GM12878 (cell line): ENCODE measurements around the gene MYO6. TPM values are rescaled to one million over a fixed set of nuclear protein-coding genes. Genes with fewer than 3 reads are reported as not detected.

Experiments
- ATAC-seq: fragments of 200-7000 bp; cut with Tn5 transposase; 3 replicates; pipeline ENCODE4 v1.9.1; 2020; ENCODE audit warnings: mild to moderate bottlenecking, moderate library complexity
- BruUV-seq: library from RNA; stranded (reverse); fragments of 400-500 nt; replicated peaks from 2 replicates; lab custom pipeline; 2021; lab: Mats Ljungman, UMichigan
- CTCF ChIA-PET: fragments of 300-600 bp; sonication (Branson Sonifier 250); formaldehyde crosslinking; extraction: SDS; loops from one replicate; lab custom pipeline; 2021; ENCODE audit warnings: inconsistent platforms; lab: Yijun Ruan, JAX
- POLR2A ChIA-PET: fragments of 350-600 bp; formaldehyde crosslinking; extraction: SDS; loops from one replicate; lab custom pipeline; 2021; ENCODE audit warnings: inconsistent platforms; lab: Charles Lee
- RAD21 ChIA-PET: fragments of 300-600 bp; sonication (Branson Sonifier 250); formaldehyde crosslinking; loops from one replicate; lab custom pipeline; 2023; ENCODE audit warnings: antibody characterized with exemption; ENCODE audit not compliant: unreplicated experiment; lab: Charles Lee
- SMC1A ChIA-PET: fragments of 300-600 bp; sonication (Branson Sonifier 250); formaldehyde crosslinking; loops from one replicate; lab custom pipeline; 2023; ENCODE audit not compliant: unreplicated experiment, uncharacterized antibody; lab: Charles Lee
- DNase-seq: peaks from one replicate; pipeline ENCODE4 v3.0.0-alpha.2; 2011; ENCODE audit warnings: low read depth, low spot score
- FAIRE-seq: peaks from 3 replicates; lab custom pipeline; 2011; peaks lifted over from hg19 to GRCh38; lab: Jason Lieb, UNC
- H2AFZ ChIP-seq: 2 replicates; pipeline ENCODE4 v1.6.0; 2011; ENCODE audit warnings: low read depth, low read length, control low read depth; ENCODE audit not compliant: control insufficient read depth
- H3K27ac ChIP-seq: 2 replicates; pipeline ENCODE4 v1.5.1; 2011; ENCODE audit warnings: control low read depth; ENCODE audit not compliant: control insufficient read depth, insufficient read depth
- H3K27me3 ChIP-seq, 2 experiments: replicated peaks in 1 of 2; 2 replicates each; pipeline versions ENCODE4 v1.6.0 to v1.6.1; 2011; ENCODE audit warnings: low read length in 1 of 2; ENCODE audit not compliant: control insufficient read depth in 2 of 2, insufficient read depth in 2 of 2
- H3K36me3 ChIP-seq, 2 experiments: 2 replicates each; pipeline ENCODE4 v1.5.1; 2011; ENCODE audit warnings: low read length in 1 of 2; ENCODE audit not compliant: control insufficient read depth in 2 of 2, insufficient read depth in 2 of 2
- H3K4me1 ChIP-seq: 2 replicates; pipeline ENCODE4 v1.6.1; 2011; ENCODE audit warnings: mild to moderate bottlenecking, low read length, moderate library complexity, mixed read lengths; ENCODE audit not compliant: control insufficient read depth, insufficient read depth
- H3K4me2 ChIP-seq: 2 replicates; pipeline ENCODE4 v1.6.0; 2011; ENCODE audit warnings: control low read depth; ENCODE audit not compliant: control insufficient read depth, insufficient read depth
- H3K4me3 ChIP-seq: fragments of 200-600 bp; sonication (generic); 2 replicates; pipeline ENCODE4 v1.5.1; 2016
- H3K79me2 ChIP-seq: 2 replicates; pipeline ENCODE4 v1.6.0; 2011; ENCODE audit warnings: low read length; ENCODE audit not compliant: control insufficient read depth, insufficient read depth
- H3K9ac ChIP-seq: 2 replicates; pipeline ENCODE4 v1.8.0; 2011; ENCODE audit warnings: low read length, control low read depth, mixed read lengths; ENCODE audit not compliant: control insufficient read depth, insufficient read depth
- H3K9me3 ChIP-seq: replicated peaks from 3 replicates; pipeline ENCODE4 v1.5.1; 2011; ENCODE audit warnings: mild to moderate bottlenecking, low read length; ENCODE audit not compliant: control insufficient read depth, insufficient read depth
- H4K20me1 ChIP-seq: 2 replicates; pipeline ENCODE4 v1.6.0; 2011; ENCODE audit not compliant: control insufficient read depth, insufficient read depth
- ATF2 ChIP-seq: IDR thresholded peaks from 2 replicates; pipeline ENCODE4 v1.6.1; 2012; ENCODE audit warnings: low read length, inconsistent platforms
- ATF3 ChIP-seq: IDR thresholded peaks from 2 replicates; pipeline ENCODE4 v1.6.1; 2011; ENCODE audit warnings: low read depth, mild to moderate bottlenecking, low read length, moderate library complexity, borderline replicate concordance; ENCODE audit errors: extremely low read depth
- ATF7 ChIP-seq: fragments of 450-650 bp; IDR thresholded peaks from 2 replicates; pipeline ENCODE4 v1.6.1; 2016; ENCODE audit warnings: low read depth, mild to moderate bottlenecking
- BMI1 ChIP-seq: fragments of 450-650 bp; IDR thresholded peaks from 2 replicates; pipeline ENCODE4 v1.6.1; 2016; ENCODE audit warnings: mild to moderate bottlenecking, moderate library complexity, borderline replicate concordance
- CEBPB ChIP-seq, 2 experiments: fragments of 150-350 bp in 1 of 2; IDR thresholded peaks; 2 replicates each; pipeline ENCODE4 v1.6.1; 2012 to 2014; ENCODE audit warnings: low read depth in 2 of 2, low read length in 2 of 2, borderline replicate concordance in 1 of 2, inconsistent platforms in 1 of 2
- DPF2 ChIP-seq: fragments of 450-650 bp; IDR thresholded peaks from 2 replicates; pipeline ENCODE4 v1.6.1; 2017; ENCODE audit warnings: mild to moderate bottlenecking
- EP300 ChIP-seq, 2 experiments: fragments of 150-350 bp in 1 of 2; IDR thresholded peaks; 2 replicates each; pipeline ENCODE4 v1.6.1; 2011 to 2012; ENCODE audit warnings: low read depth in 2 of 2, low read length in 2 of 2, borderline replicate concordance in 1 of 2, improper control_type of control experiment in 1 of 2, inconsistent platforms in 1 of 2; ENCODE audit not compliant: control insufficient read depth in 1 of 2
- HCFC1 ChIP-seq: fragments of 150-350 bp; IDR thresholded peaks from 2 replicates; pipeline ENCODE4 v1.6.1; 2014; ENCODE audit warnings: low read length
- MEF2A ChIP-seq: IDR thresholded peaks from 2 replicates; pipeline ENCODE4 v1.6.1; 2011; ENCODE audit warnings: low read depth, mild to moderate bottlenecking, low read length, moderate library complexity; ENCODE audit not compliant: insufficient read depth
- MEF2B ChIP-seq: fragments of 450-650 bp; IDR thresholded peaks from 2 replicates; pipeline ENCODE4 v1.6.1; 2018; ENCODE audit warnings: mild to moderate bottlenecking, moderate library complexity; ENCODE audit not compliant: partially characterized antibody, poor library complexity, severe bottlenecking
- MTA2 ChIP-seq: fragments of 450-650 bp; IDR thresholded peaks from 2 replicates; pipeline ENCODE4 v1.6.1; 2016; ENCODE audit warnings: low read depth, mild to moderate bottlenecking, moderate library complexity
- MTA3 ChIP-seq: IDR thresholded peaks from 2 replicates; pipeline ENCODE4 v1.6.1; 2012; ENCODE audit warnings: low read length, inconsistent platforms, borderline replicate concordance
- POU2F2 ChIP-seq: IDR thresholded peaks from 3 replicates; pipeline ENCODE4 v1.6.1; 2011; ENCODE audit warnings: low read depth, mild to moderate bottlenecking, low read length, borderline replicate concordance
- RELB ChIP-seq: fragments of 450-650 bp; IDR thresholded peaks from 2 replicates; pipeline ENCODE4 v1.6.1; 2017; ENCODE audit warnings: low read depth, mild to moderate bottlenecking, moderate library complexity
- ZBTB40 ChIP-seq: fragments of 450-650 bp; IDR thresholded peaks from 2 replicates; pipeline ENCODE4 v1.6.1; 2016; ENCODE audit warnings: mild to moderate bottlenecking, moderate library complexity, borderline replicate concordance
- WGBS: methylation state at CpG from one replicate; pipeline ENCODE4 v1.1.6; 2016; ENCODE audit warnings: low lambda C conversion rate; ENCODE audit not compliant: insufficient replicate concordance, insufficient coverage; ENCODE audit errors: missing lambda C conversion rate; 5-methylcytosine and 5-hydroxymethylcytosine counted together
- in situ Hi-C: fragments of 300-500 bp; cut with MboI; formaldehyde crosslinking; loops from 9 replicates; pipeline ENCODE4 v1.14.3; 2018; ENCODE audit warnings: mixed read lengths
- intact Hi-C: fragments of 100-400 bp; cut with micrococcal nuclease; formaldehyde crosslinking; loops from one replicate; pipeline ENCODE4 v1.14.2; 2022; ENCODE audit not compliant: unreplicated experiment
- polyA plus RNA-seq, 11 experiments: library from polyadenylated mRNA; depleted of rRNA in 4 of 11; unstranded in 6 of 11; stranded (reverse) in 5 of 11; fragments of >200 nt; fragmentation: Nextera tagmentation in 4 of 11; fragmentation: Illumina TruSeq in 1 of 11; extraction: Ambion mirVana in 4 of 11; extraction: Trizol in 1 of 11; gene quantifications; 1 replicate in 1 of 11; 2 replicates in 10 of 11; pipeline versions ENCODE4 v1.2.1 to v1.2.3, GENCODE V29; 2011 to 2016; ENCODE audit warnings: inconsistent platforms in 2 of 11, missing spikeins in 2 of 11, low read depth in 1 of 11
- total RNA-seq, 4 experiments: library from RNA; depleted of rRNA in 3 of 4; stranded (reverse); fragments of >200 nt in 3 of 4; fragmentation: Illumina TruSeq in 1 of 4; extraction: Trizol in 1 of 4; gene quantifications; 2 replicates each; pipeline versions ENCODE4 v1.2.1 to v1.2.3, GENCODE V29; 2013 to 2021

Gene MYO6
- total and polyA plus RNA-seq, 10 of the 15 experiments (the other 5 are each of a cell fraction or from before 2014, with no cell fraction given), result 7.9 to 30.4 (median 16.8) TPM

- no peak overlapping the region; the same call in 1 of the 2 replicates for H3K27ac ChIP-seq
- ChIA-PET CTCF (no interaction called here), SMC1A (no interaction called here), RAD21 (no interaction called here), POLR2A (no interaction called here)
- FAIRE-seq, result peak; percentile 83
- H3K9me3 ChIP-seq, result no peaks in the 10 kb centered on the region
- H2AFZ ChIP-seq, result no peak overlapping the region; the same call in none of the 2 replicates
- no peaks in the 10 kb centered on the region for H3K79me2 ChIP-seq
- in situ Hi-C loops (no loop called here), intact Hi-C loops (no loop called here)
- H3K4me2 ChIP-seq, result peak overlapping the region; percentile 11
- no peaks in the 10 kb centered on the region for H3K4me1 ChIP-seq
- peak; percentile 33 for DNase-seq
- BruUV-seq, result no TSS peak
- ATAC-seq, result peak; percentile 95
- H3K36me3 ChIP-seq, result no peaks in the 10 kb centered on the region
- no peak overlapping the region for H3K4me3 ChIP-seq
- 28% methylated on average over 1 of the region's 1 CpG for WGBS
- no peaks in the 10 kb centered on the region for H3K27me3 ChIP-seq
- no peaks in the 10 kb centered on the region for H4K20me1 ChIP-seq
- no peak overlapping the region for H3K9ac ChIP-seq
- TF ChIP-seq ZBTB40 (no peak), ATF3 (no peak), ATF2 (0 out of 2 replicates have a peak, but pooled peaks have one; percentile 18), ATF7 (peak; percentile 89), RELB (peak; percentile 59; the same call in 1 of the 2 replicates), EP300 (IDR thresholded peaks at IDR 0.05; ENCODE audit: borderline replicate concordance in 1 of 2, control insufficient read depth in 1 of 2, low read depth in 2 of 2, low read length in 2 of 2) (peak in 1 of 2 experiments; percentile 6; a peak in 1 of 4 replicates), DPF2 (0 out of 2 replicates have a peak, but pooled peaks have one; percentile 49), POU2F2 (no peak), MEF2B (peak; percentile 97), CEBPB (IDR thresholded peaks at IDR 0.05; ENCODE audit: borderline replicate concordance in 1 of 2, low read depth in 2 of 2, low read length in 2 of 2) (no peak), MTA3 (no peak), MEF2A (peak; percentile 78), BMI1 (0 out of 2 replicates have a peak, but pooled peaks have one; percentile 11), HCFC1 (no peak), MTA2 (peak; percentile 96)
These were observed 13.4 kb upstream of the MYO6 start for GRCh38 chr6:75735491-75736186.
